Muscle of leg (tissue), 11 donors: ENCODE data around the gene C11orf68. TPM values are rescaled to one million over a fixed set of nuclear protein-coding genes. Genes with fewer than 3 reads are reported as not detected.
A peak's percentile ranks its signal among the peaks of the same experiment; 100 is the strongest.
"Not testable (repeated sequence)": the region's sequence is repeated elsewhere in the genome, so short reads cannot be mapped to it uniquely, and the experiment has no call there.

ENCODE experiments used
- DNase-seq: peaks from one replicate; pipeline ENCODE4 v3.0.0; 2013
- H3K27ac ChIP-seq: one replicate; pipeline ENCODE4 v1.5.1; 2013; ENCODE audit warnings: mild to moderate bottlenecking, low read length, control low read depth
- H3K27me3 ChIP-seq: one replicate; pipeline ENCODE4 v1.6.1; 2013; ENCODE audit warnings: low read length; ENCODE audit not compliant: control insufficient read depth, insufficient read depth
- H3K36me3 ChIP-seq: one replicate; pipeline ENCODE4 v1.6.1; 2013; ENCODE audit warnings: low read length; ENCODE audit not compliant: control insufficient read depth, insufficient read depth
- H3K4me1 ChIP-seq: one replicate; pipeline ENCODE4 v1.6.1; 2013; ENCODE audit warnings: low read length; ENCODE audit not compliant: control insufficient read depth, insufficient read depth
- H3K4me3 ChIP-seq: one replicate; pipeline ENCODE4 v1.5.1; 2013; ENCODE audit warnings: low read length, control low read depth
- H3K9me3 ChIP-seq: replicated peaks from 2 replicates; pipeline ENCODE4 v1.6.1; 2013; ENCODE audit warnings: low read depth, low read length; ENCODE audit not compliant: control insufficient read depth
- WGBS: methylation state at CpG from one replicate; pipeline ENCODE4 v1.1.5; 2013; ENCODE audit warnings: missing lambda C conversion rate; ENCODE audit not compliant: insufficient coverage; 5-methylcytosine and 5-hydroxymethylcytosine counted together
- polyA plus RNA-seq, 8 donors: library from polyadenylated mRNA; unstranded; fragments of 120-200 nt; gene quantifications; one replicate each; pipeline versions ENCODE4 v1.2.1 to v1.2.3, GENCODE V29; 2013; ENCODE audit warnings: inconsistent platforms in 1 of 8, low replicate concordance in 1 of 8; ENCODE audit not compliant: insufficient read length in 8 of 8, insufficient read depth in 1 of 8
- total RNA-seq: library from RNA; stranded (reverse); fragments of 120-200 nt; gene quantifications from one replicate; pipeline ENCODE4 v1.2.4, GENCODE V29; 2013

The C11orf68 gene
- total and polyA plus RNA-seq, 9 donors, result 13.6 to 40.2 (median 36.7) TPM

DNA sequence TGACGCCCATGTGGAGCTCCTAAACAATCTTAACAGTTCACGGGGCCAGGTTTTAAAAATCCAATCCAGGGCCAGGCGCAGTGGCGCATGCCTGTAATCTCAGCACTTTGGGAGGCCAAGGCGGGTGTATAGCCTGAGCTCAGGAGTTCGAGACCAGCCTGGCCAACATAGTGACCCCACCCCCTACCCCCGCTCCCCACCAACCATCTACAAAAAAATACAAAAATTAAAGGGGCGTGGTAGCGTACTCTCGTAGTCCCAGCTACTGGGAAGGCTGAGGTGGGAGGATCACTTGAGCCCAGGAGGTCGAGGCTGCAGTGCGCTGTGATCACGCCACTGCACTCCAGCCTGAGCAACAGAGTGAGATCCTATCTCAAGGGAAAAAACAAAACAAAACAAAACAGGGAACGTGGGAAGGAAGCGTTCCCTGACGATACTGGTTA lies 42.0 kb upstream of the C11orf68 start:
- H3K36me3 ChIP-seq, result peaks cover 23% of the 10 kb centered on the region
- WGBS, result 66% methylated on average over 7 of the region's 16 CpGs
- H3K4me3 ChIP-seq, result peak overlapping the region; percentile 92
- no peaks in the 10 kb centered on the region for H3K9me3 ChIP-seq
- no peaks in the 10 kb centered on the region for H3K27me3 ChIP-seq
- peak overlapping the region; percentile 97 for H3K27ac ChIP-seq
- peaks cover 18% of the 10 kb centered on the region for H3K4me1 ChIP-seq
- no peak for DNase-seq

DNA sequence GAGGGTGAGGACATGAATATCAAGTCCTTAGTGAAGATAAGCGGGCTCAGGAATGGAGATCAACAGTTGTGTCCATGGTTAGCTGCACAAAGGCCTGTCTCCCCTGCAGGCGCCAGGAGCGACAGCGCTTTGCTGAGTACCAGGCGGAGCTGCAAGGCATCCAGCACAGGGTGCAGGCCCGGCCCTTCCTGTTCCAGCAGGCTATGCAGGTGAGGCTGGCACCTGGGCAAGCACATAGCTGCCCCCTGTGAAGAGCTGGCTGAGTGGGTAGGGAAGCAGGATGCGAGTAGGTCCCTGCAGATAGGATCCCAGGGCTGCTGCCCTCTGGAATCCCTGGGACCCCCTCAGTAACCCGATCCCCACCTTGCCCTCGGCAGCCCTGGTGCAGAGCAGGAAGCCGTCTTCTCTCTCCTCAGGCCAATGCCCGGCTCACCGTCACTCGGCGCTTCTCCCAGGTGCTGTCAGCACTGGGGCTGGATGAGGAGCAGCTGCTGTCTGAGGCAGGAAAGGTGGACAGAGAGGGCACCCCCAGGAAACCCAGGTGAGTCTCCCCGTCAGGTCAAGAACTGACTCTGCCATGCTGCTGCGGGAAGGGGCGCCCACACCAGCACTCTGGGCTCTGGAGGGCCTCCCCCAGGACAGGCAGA lies 40.0 kb upstream of the C11orf68 start:
- Histone ChIP-seq H3K27me3 (no peaks in the 10 kb centered on the region), H3K27ac (no peak overlapping the region), H3K4me3 (no peak overlapping the region), H3K36me3 (peaks cover 4% of the 10 kb centered on the region), H3K4me1 (peaks cover 18% of the 10 kb centered on the region), H3K9me3 (no peaks in the 10 kb centered on the region)
- no peak for DNase-seq
- WGBS, result 77% methylated on average over 11 of the region's 17 CpGs

DNA sequence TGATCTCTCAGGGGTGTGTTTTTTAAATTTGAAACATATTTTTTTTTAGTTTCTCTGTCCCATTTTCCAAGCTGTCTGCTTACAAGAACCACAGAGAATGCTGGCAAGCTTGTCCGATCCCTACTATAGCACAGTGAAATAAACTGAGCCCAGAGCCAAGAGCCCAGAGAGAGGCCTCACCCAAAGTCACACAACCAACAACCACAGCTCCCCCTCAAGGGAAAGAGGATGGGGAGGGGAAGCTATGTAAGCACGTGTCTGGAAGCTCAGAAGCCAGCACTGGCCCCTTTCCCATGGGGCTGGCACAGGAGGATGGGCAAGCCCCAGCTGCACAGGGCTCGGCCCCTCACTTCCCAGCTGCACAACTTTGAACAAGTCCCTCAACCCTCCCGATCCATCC lies 39.4 kb upstream of the C11orf68 start:
- DNase-seq, result no peak
- no peaks in the 10 kb centered on the region for H3K36me3 ChIP-seq
- peaks cover 18% of the 10 kb centered on the region for H3K4me1 ChIP-seq
- H3K27me3 ChIP-seq, result no peaks in the 10 kb centered on the region
- H3K4me3 ChIP-seq, result no peak overlapping the region
- no peaks in the 10 kb centered on the region for H3K9me3 ChIP-seq
- 29% methylated on average over 1 of the region's 4 CpGs for WGBS
- H3K27ac ChIP-seq, result no peak overlapping the region

GRCh38 chr11:65954771-65955170 lies 35.9 kb upstream of the C11orf68 start:
- Histone ChIP-seq H3K9me3 (no peaks in the 10 kb centered on the region), H3K27ac (no peak overlapping the region), H3K36me3 (no peaks in the 10 kb centered on the region), H3K27me3 (no peaks in the 10 kb centered on the region), H3K4me1 (no peaks in the 10 kb centered on the region), H3K4me3 (no peak overlapping the region)
- 69% methylated on average over 3 of the region's 8 CpGs for WGBS
- DNase-seq, result no peak

DNA sequence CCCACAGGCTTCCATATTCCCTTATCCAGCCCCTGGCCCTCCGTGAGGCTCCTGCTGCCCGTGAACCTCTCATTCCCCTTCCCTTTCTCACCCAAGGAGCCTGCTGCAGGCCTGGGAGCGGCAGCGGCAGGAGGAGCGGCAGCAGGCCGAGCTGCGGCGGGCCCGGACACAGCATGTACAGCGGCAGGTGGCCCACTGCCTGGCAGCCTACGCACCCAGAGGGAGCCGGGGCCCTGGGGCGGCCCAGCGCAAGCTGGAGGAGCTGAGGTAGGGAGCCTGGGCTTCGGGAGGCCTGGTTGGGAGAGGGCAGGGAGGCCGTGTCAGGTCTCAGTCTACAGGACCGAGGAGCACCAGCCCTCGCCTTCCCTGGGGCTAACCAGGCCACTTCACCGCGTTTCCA lies 34.6 kb upstream of the C11orf68 start:
- DNase-seq, result no peak
- Histone ChIP-seq H3K4me1 (no peaks in the 10 kb centered on the region), H3K27ac (no peak overlapping the region), H3K27me3 (no peaks in the 10 kb centered on the region), H3K9me3 (no peaks in the 10 kb centered on the region), H3K4me3 (no peak overlapping the region), H3K36me3 (no peaks in the 10 kb centered on the region)
- WGBS, result 87% methylated on average over 16 of the region's 20 CpGs

GRCh38 chr11:65952052-65952521 lies 33.2 kb upstream of the C11orf68 start:
- Histone ChIP-seq H3K27me3 (no peaks in the 10 kb centered on the region), H3K4me3 (no peak overlapping the region), H3K27ac (no peak overlapping the region), H3K9me3 (no peaks in the 10 kb centered on the region), H3K36me3 (no peaks in the 10 kb centered on the region), H3K4me1 (no peaks in the 10 kb centered on the region)
- no peak for DNase-seq
- 57% methylated on average over 3 of the region's 6 CpGs for WGBS

GRCh38 chr11:65951641-65952040 lies 32.8 kb upstream of the C11orf68 start:
- not testable (repeated sequence) for H3K4me1 ChIP-seq, H3K27me3 ChIP-seq
- 55% methylated on average over 2 of the region's 3 CpGs for WGBS

GRCh38 chr11:65950711-65951110 lies 31.8 kb upstream of the C11orf68 start:
- not testable (repeated sequence) for H3K4me1 ChIP-seq, H3K36me3 ChIP-seq, DNase-seq, H3K4me3 ChIP-seq, H3K27ac ChIP-seq, H3K9me3 ChIP-seq, H3K27me3 ChIP-seq
- 89% methylated on average over 4 of the region's 5 CpGs for WGBS

More at GRCh38 chr11:65951641-65952040, 32.8 kb upstream of the C11orf68 start:
- H3K9me3 ChIP-seq, H3K36me3 ChIP-seq, DNase-seq, H3K4me3 ChIP-seq, H3K27ac ChIP-seq: not testable (repeated sequence)

DNA sequence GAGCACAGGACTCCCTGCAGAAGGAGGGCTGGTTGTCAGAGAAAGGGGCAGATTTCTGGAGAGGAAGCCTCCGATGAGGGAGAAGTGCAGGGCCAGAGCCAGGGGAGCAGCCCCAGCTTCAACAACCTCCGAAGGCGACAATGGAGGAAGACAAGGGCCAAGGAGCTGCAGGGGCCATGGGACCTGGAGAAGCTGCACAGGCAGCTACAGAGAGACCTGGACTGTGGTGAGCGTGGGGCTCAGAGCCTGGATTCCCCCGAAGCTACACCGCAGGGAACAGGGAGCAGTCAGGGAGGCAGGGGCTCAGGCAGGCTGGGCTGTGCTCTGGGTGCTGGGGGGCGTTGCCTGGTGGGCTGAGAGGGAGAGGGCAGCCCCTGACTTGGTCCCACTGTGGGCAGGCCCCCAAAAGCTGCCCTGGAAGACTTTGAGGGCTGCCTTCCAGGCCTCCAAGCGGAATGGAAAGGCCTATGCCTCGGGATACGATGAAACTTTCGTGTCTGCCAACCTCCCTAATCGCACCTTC lies 28.8 kb upstream of the C11orf68 start:
- Histone ChIP-seq H3K4me3 (no peak overlapping the region), H3K9me3 (no peaks in the 10 kb centered on the region), H3K36me3 (no peaks in the 10 kb centered on the region), H3K27ac (no peak overlapping the region), H3K27me3 (no peaks in the 10 kb centered on the region), H3K4me1 (no peaks in the 10 kb centered on the region)
- WGBS, result 73% methylated on average over 11 of the region's 12 CpGs
- no peak for DNase-seq

DNA sequence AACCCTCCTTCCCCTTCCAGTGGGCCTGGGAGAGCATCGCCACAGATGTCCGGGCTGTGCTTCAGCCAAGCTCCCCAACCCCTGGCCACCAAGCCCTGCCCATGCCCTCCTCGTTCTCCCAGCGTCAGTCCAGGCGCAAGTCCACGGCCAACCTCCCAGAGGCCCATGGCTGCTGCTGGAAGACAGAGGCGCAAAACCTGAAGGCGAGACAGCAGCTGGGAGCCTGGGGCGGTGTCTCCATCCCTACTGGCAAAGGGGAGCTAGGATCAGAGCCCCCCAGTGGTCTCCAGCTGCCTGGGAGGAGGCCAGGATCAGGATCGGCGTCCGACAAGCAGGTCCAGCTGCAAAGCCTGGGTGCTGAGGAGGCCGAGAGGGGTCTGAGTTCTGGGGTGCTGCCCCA lies 28.3 kb upstream of the C11orf68 start:
- H3K36me3 ChIP-seq, result no peaks in the 10 kb centered on the region
- H3K27me3 ChIP-seq, result peaks cover 2% of the 10 kb centered on the region
- H3K4me1 ChIP-seq, result no peaks in the 10 kb centered on the region
- H3K27ac ChIP-seq, result no peak overlapping the region
- no peaks in the 10 kb centered on the region for H3K9me3 ChIP-seq
- DNase-seq, result peak; percentile 32
- H3K4me3 ChIP-seq, result no peak overlapping the region
- WGBS, result 30% methylated on average over 13 of the region's 13 CpGs
